HCT116 (cell line): Measurements from ENCODE around the gene CTDSP1. TPM values are rescaled to one million over a fixed set of nuclear protein-coding genes. Genes with fewer than 3 reads are reported as not detected.

ENCODE experiments used
- ATAC-seq: fragments of 200-7000 bp; cut with Tn5 transposase; 2 replicates; pipeline ENCODE4 v1.9.1; 2020; ENCODE audit warnings: mild to moderate bottlenecking, moderate library complexity
- BruUV-seq: library from RNA; stranded (reverse); fragments of 400-500 nt; replicated peaks from 2 replicates; lab custom pipeline; 2021; lab: Mats Ljungman, UMichigan
- CTCF ChIA-PET: fragments of 300-600 bp; sonication (Branson Sonifier 250); formaldehyde crosslinking; loops from one replicate; lab custom pipeline; 2021; ENCODE audit warnings: antibody characterized with exemption; lab: Charles Lee
- POLR2A ChIA-PET: fragments of 300-600, 350-600 bp; sonication (Branson Sonifier 250); formaldehyde crosslinking; loops from one replicate; lab custom pipeline; 2021; ENCODE audit warnings: antibody characterized with exemption; lab: Charles Lee
- RAD21 ChIA-PET, 2 experiments: fragments of 300-600 bp; sonication (Branson Sonifier 250); formaldehyde crosslinking; loops; one replicate each; lab custom pipeline; 2023; ENCODE audit warnings: low total read pairs in 2 of 2; ENCODE audit not compliant: uncharacterized antibody in 2 of 2, unreplicated experiment in 2 of 2, low non-redundant PET in 1 of 2; lab: Charles Lee
- DNase-seq: peaks from one replicate; pipeline ENCODE4 v3.0.0-alpha.2; 2010; ENCODE audit warnings: low read depth, low spot score
- H2AFZ ChIP-seq: fragments of 200-600 bp; shearing (Covaris generic), sonication (generic); 2 replicates; pipeline ENCODE4 v1.6.1; 2017; ENCODE audit warnings: low read depth, mixed run types, mixed read lengths, antibody characterized with exemption, low read length; ENCODE audit not compliant: poor library complexity, severe bottlenecking
- H3K27ac ChIP-seq: 2 replicates; pipeline ENCODE4 v1.5.1; 2012; ENCODE audit warnings: low read depth, low read length
- H3K27me3 ChIP-seq: fragments of 200-600 bp; sonication (generic); 2 replicates; pipeline ENCODE4 v1.6.1; 2016; ENCODE audit warnings: mixed run types, low read length, mixed read lengths; ENCODE audit not compliant: insufficient read depth
- H3K36me3 ChIP-seq, 2 experiments: fragments of 200-500 bp in 1 of 2; fragments of 200-600 bp in 1 of 2; sonication (Bioruptor generic) in 1 of 2; sonication (generic) in 1 of 2; 2 replicates each; pipeline versions ENCODE4 v1.5.1 to v1.6.1; 2014 to 2016; ENCODE audit warnings: low read length in 2 of 2, inconsistent platforms in 1 of 2, mixed read lengths in 1 of 2, mixed run types in 1 of 2; ENCODE audit not compliant: insufficient read depth in 2 of 2, control insufficient read depth in 1 of 2
- H3K4me1 ChIP-seq, 2 experiments: fragments of 200-600 bp in 1 of 2; sonication (generic) in 1 of 2; 2 replicates each; pipeline versions ENCODE4 v1.5.1 to v1.6.1; 2012 to 2017; ENCODE audit warnings: low read length in 2 of 2, inconsistent platforms in 1 of 2, mild to moderate bottlenecking in 1 of 2, mixed read lengths in 1 of 2, mixed run types in 1 of 2, moderate library complexity in 1 of 2; ENCODE audit not compliant: insufficient read depth in 2 of 2, control insufficient read depth in 1 of 2
- H3K4me2 ChIP-seq: fragments of 200-600 bp; sonication (generic); 2 replicates; pipeline ENCODE4 v1.6.1; 2017; ENCODE audit warnings: mixed run types, low read length, mixed read lengths
- H3K4me3 ChIP-seq, 2 experiments: fragments of 200-600 bp in 1 of 2; sonication (generic) in 1 of 2; replicated peaks in 1 of 2; 2 replicates each; pipeline ENCODE4 v1.5.1; 2011 to 2016; ENCODE audit warnings: low read length in 2 of 2, control low read depth in 1 of 2, low read depth in 1 of 2, mild to moderate bottlenecking in 1 of 2, mixed read lengths in 1 of 2, mixed run types in 1 of 2
- H3K79me2 ChIP-seq: fragments of 200-600 bp; sonication (generic); 2 replicates; pipeline ENCODE4 v1.6.1; 2017; ENCODE audit warnings: mild to moderate bottlenecking, mixed run types, low read length, moderate library complexity, mixed read lengths; ENCODE audit not compliant: insufficient read depth
- H3K9ac ChIP-seq: fragments of 200-600 bp; sonication (generic); 2 replicates; pipeline ENCODE4 v1.6.1; 2016; ENCODE audit warnings: low read length, mixed read lengths
- H3K9me2 ChIP-seq: fragments of 200-600 bp; sonication (generic), shearing (Covaris generic); 2 replicates; pipeline ENCODE4 v1.6.1; 2017; ENCODE audit warnings: mixed run types, mild to moderate bottlenecking, moderate library complexity; ENCODE audit not compliant: insufficient read depth
- H3K9me3 ChIP-seq, 2 experiments: fragments of 200-500 bp in 1 of 2; fragments of 200-600 bp in 1 of 2; sonication (Bioruptor generic) in 1 of 2; sonication (generic) in 1 of 2; 2 replicates each; pipeline ENCODE4 v1.6.1; 2014 to 2017; ENCODE audit warnings: low read length in 2 of 2, mixed read lengths in 2 of 2, inconsistent platforms in 1 of 2, low read depth in 1 of 2, mild to moderate bottlenecking in 1 of 2, mixed run types in 1 of 2, moderate library complexity in 1 of 2; ENCODE audit not compliant: control insufficient read depth in 1 of 2, insufficient read depth in 1 of 2
- H4K20me1 ChIP-seq: fragments of 200-600 bp; sonication (generic), shearing (Covaris generic); 2 replicates; pipeline ENCODE4 v1.6.1; 2017; ENCODE audit warnings: mixed run types, mild to moderate bottlenecking, moderate library complexity; ENCODE audit not compliant: insufficient read depth
- CEBPB ChIP-seq: IDR thresholded peaks from 2 replicates; pipeline ENCODE4 v1.6.1; 2012; ENCODE audit warnings: low read depth
- CTCF ChIP-seq, 3 experiments: fragments of 200-600 bp in 1 of 3; sonication (generic) in 1 of 3; IDR thresholded peaks in 2 of 3; conservative IDR thresholded peaks in 1 of 3; 2 replicates each; pipeline ENCODE4 v1.5.1; 2012 to 2017; ENCODE audit warnings: low read depth in 2 of 3, low read length in 2 of 3, antibody characterized with exemption in 1 of 3, borderline replicate concordance in 1 of 3, control low read depth in 1 of 3, mild to moderate bottlenecking in 1 of 3, mixed read lengths in 1 of 3, mixed run types in 1 of 3, moderate library complexity in 1 of 3; ENCODE audit not compliant: insufficient read depth in 1 of 3
- EGR1 ChIP-seq: IDR thresholded peaks from 2 replicates; pipeline ENCODE4 v1.6.1; 2012; ENCODE audit warnings: low read depth
- ELF1 ChIP-seq: IDR thresholded peaks from 2 replicates; pipeline ENCODE4 v1.6.1; 2012; ENCODE audit warnings: low read depth, borderline replicate concordance
- FOSL1 ChIP-seq: IDR thresholded peaks from 2 replicates; pipeline ENCODE4 v1.6.1; 2012; ENCODE audit warnings: low read depth
- MAX ChIP-seq: IDR thresholded peaks from 2 replicates; pipeline ENCODE4 v1.6.1; 2012
- REST ChIP-seq: IDR thresholded peaks from 2 replicates; pipeline ENCODE4 v1.6.1; 2012; ENCODE audit warnings: low read depth
- SIN3A ChIP-seq: IDR thresholded peaks from 2 replicates; pipeline ENCODE4 v1.6.1; 2012; ENCODE audit warnings: low read depth
- SP1 ChIP-seq: IDR thresholded peaks from 2 replicates; pipeline ENCODE4 v1.6.1; 2012; ENCODE audit warnings: low read depth
- SRF ChIP-seq: IDR thresholded peaks from 2 replicates; pipeline ENCODE4 v1.6.1; 2012; ENCODE audit warnings: low read depth
- TCF7L2 ChIP-seq: IDR thresholded peaks from 2 replicates; pipeline ENCODE4 v1.7.0; 2011; ENCODE audit warnings: borderline replicate concordance, inconsistent platforms; ENCODE audit not compliant: insufficient read depth, insufficient read length; ENCODE audit errors: extremely low read depth
- YY1 ChIP-seq: IDR thresholded peaks from 2 replicates; pipeline ENCODE4 v1.6.1; 2011; ENCODE audit warnings: low read length, low read depth, moderate library complexity, mild to moderate bottlenecking; ENCODE audit not compliant: insufficient replicate concordance; ENCODE audit errors: extremely low read depth
- ZBTB33 ChIP-seq: IDR thresholded peaks from 2 replicates; pipeline ENCODE4 v1.6.1; 2011; ENCODE audit warnings: mild to moderate bottlenecking, low read length, moderate library complexity; ENCODE audit not compliant: insufficient replicate concordance; ENCODE audit errors: extremely low read depth
- ZFX ChIP-seq: fragments of 450-650 bp; IDR thresholded peaks from 2 replicates; pipeline ENCODE4 v1.6.1; 2017
- ZNF274 ChIP-seq: fragments of 200-500 bp; sonication (Bioruptor generic); IDR thresholded peaks from 2 replicates; pipeline ENCODE4 v1.6.1; 2014; ENCODE audit warnings: mild to moderate bottlenecking, low read depth, low read length, inconsistent platforms
- intact Hi-C: fragments of 100-400 bp; cut with micrococcal nuclease; formaldehyde crosslinking; loops from 2 replicates; pipeline ENCODE4 v1.10.0; 2022
- total RNA-seq: library from RNA; stranded (reverse); gene quantifications from one replicate; pipeline ENCODE4 v1.2.1, GENCODE V29; 2021; ENCODE audit not compliant: unreplicated experiment
- TF ChIP-seq, protein P1 (sequence below): IDR thresholded peaks from 2 replicates; pipeline ENCODE4 v1.6.1; 2012

The CTDSP1 gene
- total RNA-seq, 1 experiment from 2014 or later, result 90.7 TPM

DNA sequence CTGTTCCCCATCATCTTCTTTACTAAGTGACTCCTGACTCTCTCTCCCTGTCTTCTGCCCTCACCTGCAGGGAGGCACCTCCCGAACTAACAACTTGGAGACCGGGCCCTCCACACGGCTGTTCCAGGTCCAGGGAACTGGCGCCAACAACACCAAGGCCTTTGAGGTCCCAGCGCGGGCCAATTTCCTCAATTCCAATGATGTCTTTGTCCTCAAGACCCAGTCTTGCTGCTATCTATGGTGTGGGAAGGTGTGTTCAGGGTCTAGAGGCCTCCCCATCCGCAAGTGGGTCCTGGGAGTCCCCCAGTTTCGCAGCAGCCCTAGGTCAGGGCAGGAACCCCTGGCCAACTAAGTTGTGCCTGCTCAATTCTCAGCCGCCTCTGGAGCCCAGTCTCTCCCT lies 34.8 kb downstream of the CTDSP1 start:
- Histone ChIP-seq H3K27me3 (no peaks in the 10 kb centered on the region), H3K79me2 (no peaks in the 10 kb centered on the region), H3K4me1 (no peaks in the 10 kb centered on the region), H4K20me1 (no peaks in the 10 kb centered on the region), H3K27ac (no peak overlapping the region), H3K9me3 (no peaks in the 10 kb centered on the region), H3K4me2 (no peak overlapping the region), H3K4me3 (no peak overlapping the region), H2AFZ (no peak overlapping the region), H3K9me2 (no peaks in the 10 kb centered on the region), H3K36me3 (no peaks in the 10 kb centered on the region), H3K9ac (no peak overlapping the region)
- ChIA-PET RAD21 (no interaction called here), POLR2A (no interaction called here), CTCF (no interaction called here)
- BruUV-seq, result no TSS peak
- intact Hi-C loops, result no loop called here
- DNase-seq, result no peak
- no peak for ATAC-seq
- no peak for TF ChIP-seq CTCF (IDR thresholded peaks at IDR 0.05 in 2 of 3, conservative IDR thresholded peaks at IDR 0.05 in 1 of 3; ENCODE audit: borderline replicate concordance in 1 of 3, insufficient read depth in 1 of 3, low read depth in 2 of 3, low read length in 2 of 3)
- TF ChIP-seq ELF1, result no peak
- no peak for TF ChIP-seq ZBTB33
- TF ChIP-seq, protein P1, sequence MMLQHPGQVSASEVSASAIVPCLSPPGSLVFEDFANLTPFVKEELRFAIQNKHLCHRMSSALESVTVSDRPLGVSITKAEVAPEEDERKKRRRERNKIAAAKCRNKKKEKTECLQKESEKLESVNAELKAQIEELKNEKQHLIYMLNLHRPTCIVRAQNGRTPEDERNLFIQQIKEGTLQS, result no peak
- TF ChIP-seq ZFX, result no peak
- TF ChIP-seq SP1, result no peak
- TF ChIP-seq REST, result no peak
- no peak for TF ChIP-seq CEBPB
- TF ChIP-seq MAX, result no peak
- TF ChIP-seq SIN3A, result no peak
- no peak for TF ChIP-seq EGR1
- no peak for TF ChIP-seq FOSL1
- TF ChIP-seq TCF7L2, result no peak
- no peak for TF ChIP-seq YY1
- TF ChIP-seq SRF, result no peak
- TF ChIP-seq ZNF274, result no peak
